Midbrain (tissue), 1 donor: ENCODE measurements around the gene DDA1.
"Not testable (repeated sequence)": the region's sequence is repeated elsewhere in the genome, so short reads cannot be mapped to it uniquely, and the experiment has no call there.

ENCODE experiments used
- DNase-seq: peaks from one replicate; lab custom pipeline; 2025; lab: John Stamatoyannopoulos, UW

The DDA1 gene

DNA sequence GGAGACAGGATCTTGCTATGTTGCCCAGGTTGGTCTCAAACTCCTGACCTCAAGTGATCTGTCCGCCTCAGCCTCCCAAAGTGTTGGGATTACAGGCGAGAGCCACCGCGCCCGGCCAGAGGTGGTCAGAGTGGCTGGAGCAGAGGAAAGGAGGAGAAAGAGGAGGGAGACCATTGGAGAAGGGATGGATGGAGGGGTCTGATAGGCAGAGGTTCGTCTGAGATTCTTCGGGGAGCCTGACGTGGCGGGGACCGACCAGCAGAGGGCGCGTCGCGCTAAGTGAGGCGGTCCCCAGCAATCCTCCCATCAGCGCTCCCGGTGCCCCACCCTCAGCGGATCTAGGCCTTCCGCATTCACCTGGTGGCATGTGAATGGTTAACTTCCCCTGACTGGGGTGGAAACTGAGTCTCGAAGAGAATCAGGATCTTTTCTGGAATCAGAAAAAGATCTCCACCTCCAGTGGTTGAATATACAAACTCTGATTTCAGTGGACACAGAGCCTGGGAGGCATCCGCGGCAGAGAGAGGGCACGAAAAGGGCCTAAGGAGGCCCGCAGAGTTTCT lies 36.8 kb downstream of the DDA1 start:
- DNase-seq: peak; percentile 75

DNA sequence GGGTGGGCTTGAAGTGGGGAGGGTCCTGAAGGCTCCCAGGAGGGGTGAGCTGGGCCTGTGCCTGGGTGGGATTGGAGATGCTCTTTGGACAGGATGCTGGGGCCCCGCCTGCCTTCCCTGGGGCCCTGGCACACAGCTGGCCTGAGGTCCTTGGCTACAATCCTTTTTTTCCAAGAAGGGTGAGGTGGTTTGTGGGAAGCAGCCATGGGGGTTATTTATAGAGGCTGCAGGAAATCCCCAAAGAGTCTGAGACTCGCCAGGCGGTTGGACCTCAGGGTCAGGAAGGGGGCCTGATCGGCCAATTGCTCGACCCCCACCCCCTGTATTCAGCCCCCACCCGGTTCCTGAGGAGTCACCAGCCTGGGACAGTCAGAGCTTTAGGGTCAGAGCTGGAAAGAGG lies 38.0 kb downstream of the DDA1 start:
- DNase-seq: no peak

DNA sequence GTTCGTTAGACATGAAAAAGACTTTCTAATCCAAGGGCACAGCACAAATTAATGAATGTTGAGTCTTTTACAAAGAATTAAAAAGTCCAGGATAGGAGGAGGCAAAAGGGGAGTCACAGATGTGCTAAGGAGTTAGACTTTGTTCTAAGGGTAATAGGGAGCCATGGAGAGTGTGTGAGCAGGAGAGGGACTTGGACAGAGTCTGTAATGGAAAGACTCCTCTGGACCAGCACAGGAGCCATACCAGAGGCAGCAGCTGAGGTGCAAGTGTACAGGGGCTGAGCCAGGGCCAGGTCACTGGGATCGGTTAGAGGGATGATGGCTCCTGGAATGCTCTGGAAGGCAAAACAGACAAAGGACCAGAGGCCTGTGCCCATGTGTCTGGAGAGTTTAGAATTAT lies 38.5 kb downstream of the DDA1 start:
- no peak for DNase-seq

DNA sequence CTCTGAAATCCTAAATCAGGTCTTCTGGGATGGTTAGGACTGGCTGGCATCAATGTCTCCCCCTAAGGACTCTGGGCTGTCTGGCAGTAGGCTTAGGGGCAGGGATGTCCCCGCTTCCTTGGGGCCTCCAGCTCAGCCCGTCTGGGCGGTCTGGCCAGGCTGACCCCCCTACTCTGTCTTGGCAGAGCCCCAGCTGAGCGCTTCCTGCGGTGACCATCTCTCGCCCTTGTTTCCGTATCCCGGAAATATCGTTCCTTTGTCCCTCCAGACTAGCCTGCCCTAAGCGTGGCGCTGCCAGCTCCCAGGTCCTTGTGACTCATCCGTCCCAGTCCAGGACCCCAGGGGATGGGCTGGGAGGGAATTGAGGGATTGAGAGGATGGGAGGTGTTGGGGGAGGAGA lies 39.3 kb downstream of the DDA1 start:
- DNase-seq: no peak

DNA sequence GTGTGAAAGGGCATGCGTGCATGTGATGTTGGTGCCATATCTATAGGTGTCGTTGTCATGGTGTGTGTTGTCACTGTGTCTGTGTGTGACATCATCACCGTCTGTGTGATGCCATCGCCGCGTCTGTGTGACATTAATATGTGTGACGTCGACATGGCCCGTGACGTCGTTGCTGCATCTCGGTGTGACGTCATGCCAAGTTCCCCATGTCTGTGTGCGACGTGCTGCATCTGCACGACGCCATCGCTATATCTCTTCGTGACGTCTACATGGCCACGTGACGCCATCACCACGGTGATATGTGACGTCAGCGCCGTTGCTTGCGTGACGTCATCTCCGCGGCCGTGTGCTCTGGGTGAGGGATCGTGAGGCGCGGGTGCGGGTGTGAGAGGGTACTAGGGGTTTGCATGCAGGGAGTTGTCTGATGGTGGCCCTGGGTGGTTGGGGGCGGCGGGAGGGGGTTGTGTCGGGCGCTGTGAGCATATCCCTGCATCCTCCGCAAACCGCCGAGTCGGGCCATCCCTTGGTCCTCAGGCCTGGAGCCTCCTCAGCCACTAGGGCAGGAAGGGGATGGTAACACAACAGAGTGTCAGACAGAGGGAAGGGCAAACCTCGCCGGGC lies 42.6 kb downstream of the DDA1 start:
- no peak for DNase-seq

DNA sequence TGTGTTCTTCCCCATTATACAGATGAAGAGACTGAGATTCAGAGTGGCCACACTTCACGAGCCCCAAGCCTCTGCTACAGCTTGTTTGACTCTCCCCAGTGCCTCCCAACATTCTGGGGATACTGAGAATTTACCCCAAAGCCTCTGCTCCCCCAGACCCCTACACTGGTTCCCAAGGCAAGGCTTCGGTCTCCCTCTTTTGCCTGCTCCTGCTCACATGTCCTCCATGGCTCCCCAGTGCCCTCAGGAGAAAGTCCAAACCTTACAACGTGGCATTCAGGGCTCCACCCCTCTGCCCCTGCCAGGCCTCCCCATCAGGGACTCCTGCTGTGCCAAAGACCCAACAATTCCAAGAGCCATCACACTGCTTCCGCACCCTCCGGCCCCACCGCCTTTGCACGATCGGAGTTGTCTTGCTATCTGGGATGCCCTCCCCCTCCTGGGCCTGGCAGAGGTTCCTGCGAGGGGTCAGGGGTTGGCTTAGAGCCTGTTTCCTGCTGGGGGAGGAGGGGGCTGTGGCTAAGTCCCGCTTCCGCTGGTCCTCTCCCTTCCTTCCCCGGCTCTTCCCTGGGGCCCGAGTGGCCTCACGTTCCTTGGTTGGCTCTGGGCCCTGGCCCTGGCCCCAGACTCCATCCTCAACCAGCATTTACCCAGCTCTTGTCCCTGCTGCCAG lies 43.4 kb downstream of the DDA1 start:
- no peak for DNase-seq

DNA sequence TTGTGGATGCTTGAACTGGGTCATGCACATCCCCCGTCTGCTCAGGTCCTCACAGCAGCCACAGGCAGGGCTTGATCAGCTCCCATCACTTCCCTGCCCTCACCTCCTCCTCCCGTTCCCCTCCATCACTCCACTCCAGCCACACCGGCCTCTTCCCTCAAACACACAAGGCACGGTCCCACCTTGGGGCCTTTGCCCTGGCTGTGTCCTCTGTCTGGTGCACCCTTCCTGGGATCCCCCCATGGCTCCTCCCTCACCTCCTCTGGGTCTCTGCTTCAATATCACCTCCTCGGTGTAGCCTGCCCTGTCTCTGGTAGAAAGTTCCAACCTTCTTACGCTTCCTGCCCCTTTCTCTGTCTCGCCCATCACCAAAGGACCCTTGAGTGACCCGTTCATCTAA lies 44.0 kb downstream of the DDA1 start:
- DNase-seq: no peak

DNA sequence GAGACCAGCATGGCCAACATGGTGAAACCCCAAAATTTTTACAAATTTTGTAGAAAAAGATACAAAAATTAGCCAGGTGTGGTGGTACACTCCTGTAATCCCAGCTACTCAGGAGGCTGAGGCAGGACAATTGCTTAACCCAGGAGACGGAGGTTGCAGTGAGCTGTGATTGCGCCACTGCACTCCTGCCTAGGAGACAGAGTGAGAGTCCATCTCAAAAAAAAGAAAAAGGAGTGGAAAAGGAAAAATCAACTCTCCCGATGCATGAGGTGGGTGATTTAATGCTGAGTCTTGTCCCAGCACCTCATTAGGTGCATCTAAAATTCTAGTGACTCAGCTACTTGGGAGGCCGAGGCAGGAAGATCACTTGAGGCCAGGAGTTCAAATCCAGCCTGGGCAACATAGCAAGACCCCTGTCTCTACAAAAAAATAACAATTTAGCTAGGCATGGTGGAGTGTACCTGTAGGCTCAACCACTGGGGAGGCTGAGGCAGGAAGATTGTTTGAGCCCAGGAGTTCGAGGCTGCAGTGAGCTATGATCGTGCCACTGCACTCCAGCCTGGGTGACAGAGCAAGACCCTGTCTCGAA lies 47.8 kb downstream of the DDA1 start:
- DNase-seq: no peak

DNA sequence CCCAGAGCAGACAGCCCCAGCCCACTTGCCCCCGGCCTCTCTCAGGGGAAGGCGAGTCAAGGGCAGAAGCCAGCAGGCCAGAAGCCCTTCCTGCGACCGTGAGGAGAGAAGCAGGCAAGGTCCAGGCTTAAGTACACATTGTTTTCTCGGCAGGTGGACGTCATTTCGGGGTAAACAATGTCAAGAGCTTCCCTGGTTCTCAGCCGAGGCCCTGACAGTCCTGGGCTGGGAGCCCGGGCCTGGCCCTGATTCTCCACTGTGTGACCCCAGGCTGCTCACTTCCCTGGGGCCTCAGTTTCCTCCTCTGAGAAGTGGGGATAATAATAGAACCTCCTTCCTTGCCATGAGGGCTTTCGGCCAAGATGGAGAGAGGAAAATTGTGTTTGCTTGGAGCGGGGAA lies 48.4 kb downstream of the DDA1 start:
- no peak for DNase-seq

DNA sequence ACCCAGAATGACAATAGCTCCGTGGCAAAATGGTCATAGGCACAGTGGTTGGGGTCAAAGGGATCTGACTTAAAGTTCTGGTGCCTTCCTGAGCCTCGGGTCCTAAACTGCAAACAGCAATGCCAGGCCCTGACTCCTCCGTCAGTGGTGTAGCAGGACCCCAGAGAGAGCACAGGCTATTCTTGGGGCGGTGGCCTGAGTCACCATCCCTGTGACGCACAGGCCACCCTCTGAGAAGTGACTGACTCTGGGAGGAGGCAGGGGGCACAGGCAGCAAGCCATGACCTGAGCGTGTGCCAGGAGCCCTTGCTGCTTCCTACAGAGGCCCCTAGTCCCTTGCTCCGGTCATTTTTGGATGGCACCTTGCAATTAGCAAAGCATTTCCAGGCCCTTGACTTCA lies 49.0 kb downstream of the DDA1 start:
- DNase-seq: no peak

DNA sequence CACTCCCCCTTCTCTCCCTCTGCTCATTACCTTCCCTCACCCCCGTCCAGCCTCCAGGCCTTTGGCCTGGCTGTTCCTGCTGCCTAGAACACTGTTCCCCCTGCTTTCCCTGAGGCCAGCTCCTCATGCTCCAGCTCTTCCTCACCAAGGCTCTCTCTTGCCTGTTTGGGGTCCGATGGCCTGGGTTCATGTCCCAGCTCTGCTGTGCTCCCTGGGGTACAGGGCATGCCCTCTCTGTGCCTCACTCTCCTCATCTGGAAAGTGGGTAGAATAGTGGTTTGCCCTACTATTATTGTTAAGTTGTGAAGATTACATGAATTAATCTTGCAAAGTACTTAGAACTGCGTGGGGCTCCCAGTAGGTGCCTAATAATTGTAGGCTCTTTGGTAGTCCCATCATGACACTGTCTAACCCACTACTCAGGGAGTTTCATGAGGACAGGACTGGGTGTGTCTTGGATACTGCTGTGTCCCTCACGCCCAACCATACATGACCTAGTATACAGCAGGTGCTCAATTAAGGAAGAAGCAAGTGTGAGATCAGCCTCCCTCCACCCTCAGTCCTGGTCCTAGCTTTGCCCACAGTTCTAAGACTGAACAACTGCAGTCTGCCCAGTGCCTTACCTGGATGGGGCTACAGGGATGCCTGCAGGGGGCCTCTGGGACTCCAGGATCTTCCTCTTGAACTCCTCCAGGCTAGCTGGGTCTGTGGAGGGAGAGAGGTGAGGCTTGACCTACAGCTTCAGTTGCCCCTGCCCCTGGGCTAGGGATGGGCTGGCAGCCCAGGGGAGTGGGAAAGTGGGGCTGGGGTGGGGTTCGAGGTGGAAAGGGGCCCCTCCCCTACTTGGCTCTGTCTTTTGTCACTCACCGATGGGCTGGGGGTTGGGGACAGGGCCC lies 50.8 kb downstream of the DDA1 start:
- DNase-seq: no peak

DNA sequence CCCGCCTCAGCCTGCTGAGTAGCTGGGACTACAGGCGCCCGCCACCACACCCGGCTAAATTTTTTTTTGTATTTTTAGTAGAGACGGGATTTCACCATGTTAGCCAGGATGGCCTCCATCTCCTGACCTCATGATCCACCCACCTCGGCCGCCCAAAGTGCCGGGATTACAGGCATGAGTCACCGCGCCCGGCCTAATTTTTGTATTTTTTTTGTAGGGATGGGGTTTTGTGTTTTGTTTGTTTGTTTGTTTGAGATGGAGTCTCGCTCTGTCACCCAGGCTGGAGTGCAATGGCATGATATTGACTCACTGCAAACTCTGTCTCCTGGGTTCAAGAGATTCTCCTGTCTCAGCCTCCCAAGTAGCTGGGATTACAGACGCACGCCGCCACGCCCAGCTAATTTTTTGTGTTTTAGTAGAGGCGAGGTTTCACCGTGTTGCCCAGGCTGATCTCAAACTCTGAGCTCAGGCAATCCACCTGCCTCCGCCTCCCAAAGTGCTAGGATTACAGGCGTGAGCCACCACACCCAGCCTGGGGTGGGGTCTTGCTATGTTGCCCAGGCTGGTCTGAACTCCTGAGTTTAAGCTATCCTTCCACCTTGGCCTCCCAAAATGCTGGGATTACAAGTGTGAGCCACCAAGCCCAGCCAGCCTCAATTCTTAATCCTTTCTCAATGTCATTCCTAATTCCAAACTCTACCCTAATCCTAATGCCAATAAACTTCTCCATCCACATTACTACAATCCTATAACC lies 54.7 kb downstream of the DDA1 start:
- not testable (repeated sequence) for DNase-seq

DNA sequence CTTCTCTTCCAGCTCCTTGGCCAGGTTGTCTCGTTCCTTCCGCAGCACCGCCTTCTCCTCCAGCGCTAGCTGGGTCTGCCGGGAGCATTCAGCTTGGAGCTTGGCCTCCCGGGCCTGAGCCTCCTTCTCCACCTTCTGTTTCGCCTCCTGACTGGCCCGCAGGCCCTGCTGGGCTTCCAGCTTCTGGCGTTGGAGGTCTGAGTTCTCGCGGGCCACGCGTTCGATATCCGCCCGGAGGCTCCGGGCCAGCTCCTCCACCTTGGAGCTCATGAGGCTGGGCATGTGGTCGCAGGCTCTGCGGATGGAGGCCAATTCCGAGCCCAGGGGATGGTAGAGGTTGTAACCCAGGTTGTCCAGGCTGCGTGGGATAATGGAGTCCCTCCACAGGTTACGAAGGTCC lies 56.0 kb downstream of the DDA1 start:
- DNase-seq: no peak

DNA sequence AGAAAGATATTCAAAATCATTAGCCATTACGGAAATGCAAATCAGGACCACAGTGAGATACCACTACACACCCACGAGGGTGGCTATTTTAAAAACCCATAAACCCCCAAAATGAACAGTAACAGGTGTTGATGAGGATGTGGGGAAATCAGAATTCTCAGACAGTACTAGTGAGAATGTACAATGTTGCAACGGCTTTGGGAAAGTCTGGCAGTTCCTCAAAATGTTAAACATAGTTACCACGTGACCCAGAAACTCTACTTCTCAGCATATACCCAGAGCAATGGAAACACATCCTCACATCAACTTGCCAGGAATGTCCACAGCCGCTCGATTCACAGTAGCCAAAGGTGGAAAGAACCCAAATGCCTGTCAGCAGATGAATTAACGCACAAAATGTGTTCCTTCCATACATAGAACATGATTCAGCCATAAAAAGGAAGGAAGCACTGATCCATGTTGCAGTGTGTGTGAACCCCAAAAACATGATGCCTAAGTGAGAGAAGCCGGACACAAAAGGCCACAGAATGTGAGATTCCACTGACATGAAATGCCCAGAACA lies 60.7 kb downstream of the DDA1 start:
- DNase-seq: peak; percentile 22
